Loucy (cell line): ENCODE results near the gene SERPINB7.

Experiments
- H2AFZ ChIP-seq: fragments of 200-600 bp; sonication (generic); 2 replicates; pipeline ENCODE4 v1.6.0; 2016; ENCODE audit warnings: antibody characterized with exemption, mild to moderate bottlenecking, low read length, moderate library complexity
- H3F3A ChIP-seq: fragments of 200-600 bp; 2 replicates; pipeline ENCODE4 v1.6.0; 2016; ENCODE audit warnings: antibody characterized with exemption, low read depth, mild to moderate bottlenecking
- H3K27me3 ChIP-seq: fragments of 200-600 bp; sonication (generic); 2 replicates; pipeline ENCODE4 v1.6.1; 2014; ENCODE audit warnings: low read length, mild to moderate bottlenecking; ENCODE audit not compliant: insufficient read depth, poor library complexity, severe bottlenecking
- H3K36me3 ChIP-seq: fragments of 200-600 bp; sonication (generic); 2 replicates; pipeline ENCODE4 v1.6.1; 2016; ENCODE audit warnings: low read length; ENCODE audit not compliant: insufficient read depth
- H3K4me1 ChIP-seq: fragments of 200-600 bp; sonication (generic); 2 replicates; pipeline ENCODE4 v1.5.1; 2014; ENCODE audit warnings: low read length, mild to moderate bottlenecking; ENCODE audit not compliant: insufficient read depth, poor library complexity, severe bottlenecking
- H3K4me2 ChIP-seq: fragments of 200-600 bp; sonication (generic); 2 replicates; pipeline ENCODE4 v1.6.0; 2014; ENCODE audit warnings: antibody characterized with exemption, low read length, low read depth, mild to moderate bottlenecking; ENCODE audit not compliant: poor library complexity, severe bottlenecking
- H3K4me3 ChIP-seq: fragments of 200-600 bp; sonication (generic); 2 replicates; pipeline ENCODE4 v1.5.1; 2014; ENCODE audit warnings: low read length, mild to moderate bottlenecking, mixed read lengths; ENCODE audit not compliant: poor library complexity, severe bottlenecking
- H3K79me2 ChIP-seq: fragments of 200-600 bp; sonication (generic); 2 replicates; pipeline ENCODE4 v1.6.1; 2014; ENCODE audit warnings: low read length; ENCODE audit not compliant: insufficient read depth
- H3K9ac ChIP-seq: fragments of 200-600 bp; sonication (generic); 2 replicates; pipeline ENCODE4 v1.6.0; 2014; ENCODE audit warnings: mild to moderate bottlenecking, low read depth, low read length, moderate library complexity; ENCODE audit not compliant: poor library complexity, severe bottlenecking
- H3K9me2 ChIP-seq: fragments of 200-600 bp; sonication (generic); replicated peaks from 2 replicates; pipeline ENCODE4 v1.6.1; 2016; ENCODE audit warnings: low read depth, low read length, mixed read lengths
- H3K9me3 ChIP-seq: fragments of 200-600 bp; sonication (generic); 2 replicates; pipeline ENCODE4 v1.6.1; 2014; ENCODE audit warnings: mild to moderate bottlenecking, antibody characterized with exemption, low read length, low read depth; ENCODE audit not compliant: insufficient read depth
- H4K20me1 ChIP-seq: fragments of 200-600 bp; sonication (generic); 2 replicates; pipeline ENCODE4 v1.6.0; 2014; ENCODE audit warnings: antibody characterized with exemption, low read length, mild to moderate bottlenecking; ENCODE audit not compliant: insufficient read depth, poor library complexity, severe bottlenecking
- EZH2phosphoT487 ChIP-seq: fragments of 200-600 bp; IDR thresholded peaks from 2 replicates; pipeline ENCODE4 v1.6.1; 2018; ENCODE audit warnings: antibody characterized with exemption, mild to moderate bottlenecking, moderate library complexity, borderline replicate concordance
- TF ChIP-seq, protein P1 (sequence below): fragments of 200-600 bp; sonication (generic); conservative IDR thresholded peaks from 2 replicates; pipeline ENCODE4 v1.5.1; 2014; ENCODE audit warnings: mild to moderate bottlenecking, antibody characterized with exemption, low read length

Gene SERPINB7

DNA sequence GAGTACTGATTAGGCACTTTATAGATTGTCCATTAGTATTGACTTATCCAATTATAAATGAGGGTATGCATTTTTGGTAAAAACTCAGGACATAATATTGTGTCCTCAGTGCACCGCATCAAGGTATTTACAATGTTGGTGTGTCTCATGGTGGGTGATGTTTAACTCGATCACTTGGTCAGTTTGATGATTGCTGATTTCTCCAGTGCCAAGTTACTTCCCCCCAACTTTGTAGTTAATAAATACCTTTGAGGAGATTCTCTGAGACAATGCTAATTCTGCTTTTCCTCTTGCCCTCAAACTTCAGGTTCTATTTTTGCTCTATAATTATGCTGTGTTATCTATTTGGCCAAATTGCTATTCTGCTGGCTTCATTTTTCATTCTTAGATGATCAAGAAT is 28.2 kb upstream of the SERPINB7 start:
- Histone ChIP-seq H3K9ac (no peak overlapping the region), H3F3A (no peaks in the 10 kb centered on the region), H2AFZ (no peak overlapping the region), H3K9me2 (no peaks in the 10 kb centered on the region), H3K79me2 (no peaks in the 10 kb centered on the region), H3K4me1 (no peaks in the 10 kb centered on the region), H3K36me3 (no peaks in the 10 kb centered on the region), H3K4me2 (no peak overlapping the region), H4K20me1 (no peaks in the 10 kb centered on the region), H3K4me3 (no peak overlapping the region), H3K9me3 (no peaks in the 10 kb centered on the region), H3K27me3 (no peaks in the 10 kb centered on the region)
- TF ChIP-seq, protein P1, sequence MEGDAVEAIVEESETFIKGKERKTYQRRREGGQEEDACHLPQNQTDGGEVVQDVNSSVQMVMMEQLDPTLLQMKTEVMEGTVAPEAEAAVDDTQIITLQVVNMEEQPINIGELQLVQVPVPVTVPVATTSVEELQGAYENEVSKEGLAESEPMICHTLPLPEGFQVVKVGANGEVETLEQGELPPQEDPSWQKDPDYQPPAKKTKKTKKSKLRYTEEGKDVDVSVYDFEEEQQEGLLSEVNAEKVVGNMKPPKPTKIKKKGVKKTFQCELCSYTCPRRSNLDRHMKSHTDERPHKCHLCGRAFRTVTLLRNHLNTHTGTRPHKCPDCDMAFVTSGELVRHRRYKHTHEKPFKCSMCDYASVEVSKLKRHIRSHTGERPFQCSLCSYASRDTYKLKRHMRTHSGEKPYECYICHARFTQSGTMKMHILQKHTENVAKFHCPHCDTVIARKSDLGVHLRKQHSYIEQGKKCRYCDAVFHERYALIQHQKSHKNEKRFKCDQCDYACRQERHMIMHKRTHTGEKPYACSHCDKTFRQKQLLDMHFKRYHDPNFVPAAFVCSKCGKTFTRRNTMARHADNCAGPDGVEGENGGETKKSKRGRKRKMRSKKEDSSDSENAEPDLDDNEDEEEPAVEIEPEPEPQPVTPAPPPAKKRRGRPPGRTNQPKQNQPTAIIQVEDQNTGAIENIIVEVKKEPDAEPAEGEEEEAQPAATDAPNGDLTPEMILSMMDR, result no peak
- no peak for TF ChIP-seq EZH2phosphoT487

DNA sequence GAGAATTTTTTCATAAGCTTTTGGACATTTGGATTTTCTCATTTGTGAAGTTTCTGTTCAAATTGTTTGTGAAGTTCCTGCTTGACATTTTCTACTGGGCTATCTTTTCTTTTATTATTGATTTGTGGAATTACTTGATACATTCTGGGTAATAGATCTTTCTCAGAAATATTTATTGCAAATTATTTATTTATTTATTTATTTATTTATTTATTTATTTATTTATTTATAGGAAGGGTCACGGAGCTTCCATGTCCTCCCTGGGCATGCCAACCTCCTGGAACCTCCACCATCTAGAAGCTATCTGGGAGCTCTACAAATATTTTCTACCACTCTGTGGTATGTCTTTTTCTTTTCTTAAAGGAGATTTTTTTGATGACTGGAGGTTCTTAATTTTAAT is 25.7 kb upstream of the SERPINB7 start:
- H2AFZ ChIP-seq, result no peak overlapping the region
- no peaks in the 10 kb centered on the region for H3K36me3 ChIP-seq
- no peaks in the 10 kb centered on the region for H3K9me2 ChIP-seq
- H4K20me1 ChIP-seq, result no peaks in the 10 kb centered on the region
- no peaks in the 10 kb centered on the region for H3F3A ChIP-seq
- H3K79me2 ChIP-seq, result no peaks in the 10 kb centered on the region
- no peaks in the 10 kb centered on the region for H3K9me3 ChIP-seq
- H3K4me3 ChIP-seq, result no peak overlapping the region
- no peaks in the 10 kb centered on the region for H3K4me1 ChIP-seq
- TF ChIP-seq, protein P1, result no peak
- no peak for TF ChIP-seq EZH2phosphoT487
- H3K9ac ChIP-seq, result no peak overlapping the region
- no peak overlapping the region for H3K4me2 ChIP-seq
- H3K27me3 ChIP-seq, result no peaks in the 10 kb centered on the region

DNA sequence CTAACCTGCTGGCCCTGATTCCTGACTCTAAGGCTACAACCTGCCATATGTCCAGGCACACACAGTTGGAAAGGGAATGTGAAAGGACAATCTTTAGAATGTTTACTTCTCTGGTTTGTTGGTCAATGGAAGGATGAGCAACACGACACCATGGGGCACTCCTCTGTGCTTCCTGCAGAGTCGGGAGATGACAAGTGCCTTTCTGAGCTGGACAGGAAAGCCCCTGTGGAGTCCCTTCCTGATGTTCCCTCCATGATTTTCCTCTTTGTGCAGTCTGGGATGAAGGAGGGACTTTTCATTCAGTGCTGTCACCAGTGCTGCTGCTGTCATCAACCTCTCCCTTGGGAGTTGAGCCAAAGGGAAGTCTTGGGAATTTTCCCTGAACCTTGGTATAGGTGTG is 22.6 kb upstream of the SERPINB7 start:
- TF ChIP-seq, protein P1, result no peak
- TF ChIP-seq EZH2phosphoT487, result no peak
- Histone ChIP-seq H3K4me3 (no peak overlapping the region), H3F3A (no peaks in the 10 kb centered on the region), H3K27me3 (no peaks in the 10 kb centered on the region), H2AFZ (no peak overlapping the region), H3K9ac (no peak overlapping the region), H3K36me3 (no peaks in the 10 kb centered on the region), H3K79me2 (no peaks in the 10 kb centered on the region), H3K9me3 (no peaks in the 10 kb centered on the region), H3K9me2 (no peaks in the 10 kb centered on the region), H4K20me1 (no peaks in the 10 kb centered on the region), H3K4me1 (no peaks in the 10 kb centered on the region), H3K4me2 (no peak overlapping the region)
